Glutamatergic neuron (in vitro differentiated cells): Measurements from ENCODE around the gene ADGRG6. TPM values are rescaled to one million over a fixed set of nuclear protein-coding genes. Genes with fewer than 3 reads are reported as not detected.

Source experiments
- DNase-seq: peaks from one replicate; pipeline ENCODE4 v3.0.0; 2022
- H3K27ac Mint-ChIP-seq: one replicate; pipeline ENCODE4 v1.8.0; 2020; ENCODE audit warnings: mild to moderate bottlenecking, mixed read lengths, inconsistent platforms; ENCODE audit not compliant: unreplicated experiment
- H3K27me3 Mint-ChIP-seq: one replicate; pipeline ENCODE4 v1.8.0; 2020; ENCODE audit warnings: mild to moderate bottlenecking, moderate library complexity, mixed read lengths, inconsistent platforms; ENCODE audit not compliant: unreplicated experiment
- H3K36me3 Mint-ChIP-seq: one replicate; pipeline ENCODE4 v1.8.0; 2020; ENCODE audit warnings: mild to moderate bottlenecking, mixed read lengths, inconsistent platforms; ENCODE audit not compliant: unreplicated experiment
- H3K4me1 Mint-ChIP-seq: one replicate; pipeline ENCODE4 v1.8.0; 2020; ENCODE audit warnings: mild to moderate bottlenecking, low read depth, mixed read lengths, inconsistent platforms; ENCODE audit not compliant: unreplicated experiment
- H3K4me3 Mint-ChIP-seq: one replicate; pipeline ENCODE4 v1.8.0; 2020; ENCODE audit warnings: mild to moderate bottlenecking, mixed read lengths, inconsistent platforms; ENCODE audit not compliant: unreplicated experiment
- H3K9me3 Mint-ChIP-seq: one replicate; pipeline ENCODE4 v1.8.0; 2020; ENCODE audit warnings: mild to moderate bottlenecking, moderate library complexity, mixed read lengths, inconsistent platforms; ENCODE audit not compliant: unreplicated experiment
- total RNA-seq: library from RNA; stranded (reverse); fragmentation: NEBNext Ultra II Directional; extraction: Animal tissue kit (Norgen Biotek cat#: 25700); gene quantifications from one replicate; pipeline ENCODE4 v1.2.1, GENCODE V29; 2021; ENCODE audit not compliant: unreplicated experiment
- TF ChIP-seq, protein P1 (sequence below): fragments of 200-600 bp; sonication (generic); IDR thresholded peaks from one replicate; pipeline ENCODE4 v1.5.0; 2021; ENCODE audit not compliant: partially characterized antibody, unreplicated experiment

The ADGRG6 gene
- total RNA-seq, 1 donor from 2014 or later: not detected

- no peaks in the 10 kb centered on the region for H3K4me1 Mint-ChIP-seq
- no peak overlapping the region for H3K4me3 Mint-ChIP-seq
- no peak for DNase-seq
- H3K9me3 Mint-ChIP-seq: no peaks in the 10 kb centered on the region
- H3K27ac Mint-ChIP-seq: no peak overlapping the region
- no peaks in the 10 kb centered on the region for H3K36me3 Mint-ChIP-seq
- TF ChIP-seq, protein P1, sequence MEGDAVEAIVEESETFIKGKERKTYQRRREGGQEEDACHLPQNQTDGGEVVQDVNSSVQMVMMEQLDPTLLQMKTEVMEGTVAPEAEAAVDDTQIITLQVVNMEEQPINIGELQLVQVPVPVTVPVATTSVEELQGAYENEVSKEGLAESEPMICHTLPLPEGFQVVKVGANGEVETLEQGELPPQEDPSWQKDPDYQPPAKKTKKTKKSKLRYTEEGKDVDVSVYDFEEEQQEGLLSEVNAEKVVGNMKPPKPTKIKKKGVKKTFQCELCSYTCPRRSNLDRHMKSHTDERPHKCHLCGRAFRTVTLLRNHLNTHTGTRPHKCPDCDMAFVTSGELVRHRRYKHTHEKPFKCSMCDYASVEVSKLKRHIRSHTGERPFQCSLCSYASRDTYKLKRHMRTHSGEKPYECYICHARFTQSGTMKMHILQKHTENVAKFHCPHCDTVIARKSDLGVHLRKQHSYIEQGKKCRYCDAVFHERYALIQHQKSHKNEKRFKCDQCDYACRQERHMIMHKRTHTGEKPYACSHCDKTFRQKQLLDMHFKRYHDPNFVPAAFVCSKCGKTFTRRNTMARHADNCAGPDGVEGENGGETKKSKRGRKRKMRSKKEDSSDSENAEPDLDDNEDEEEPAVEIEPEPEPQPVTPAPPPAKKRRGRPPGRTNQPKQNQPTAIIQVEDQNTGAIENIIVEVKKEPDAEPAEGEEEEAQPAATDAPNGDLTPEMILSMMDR: no peak
- H3K27me3 Mint-ChIP-seq: peaks cover 2% of the 10 kb centered on the region
Observed at GRCh38 chr6:142289687-142290086, 12.1 kb upstream of the ADGRG6 start.

- H3K36me3 Mint-ChIP-seq: no peaks in the 10 kb centered on the region
- no peak for DNase-seq
- no peaks in the 10 kb centered on the region for H3K9me3 Mint-ChIP-seq
- no peaks in the 10 kb centered on the region for H3K4me1 Mint-ChIP-seq
- H3K4me3 Mint-ChIP-seq: no peak overlapping the region
- peaks cover 4% of the 10 kb centered on the region for H3K27me3 Mint-ChIP-seq
- H3K27ac Mint-ChIP-seq: no peak overlapping the region
- TF ChIP-seq, protein P1: no peak
Observed at GRCh38 chr6:142290851-142291250, 11.0 kb upstream of the ADGRG6 start.

DNA sequence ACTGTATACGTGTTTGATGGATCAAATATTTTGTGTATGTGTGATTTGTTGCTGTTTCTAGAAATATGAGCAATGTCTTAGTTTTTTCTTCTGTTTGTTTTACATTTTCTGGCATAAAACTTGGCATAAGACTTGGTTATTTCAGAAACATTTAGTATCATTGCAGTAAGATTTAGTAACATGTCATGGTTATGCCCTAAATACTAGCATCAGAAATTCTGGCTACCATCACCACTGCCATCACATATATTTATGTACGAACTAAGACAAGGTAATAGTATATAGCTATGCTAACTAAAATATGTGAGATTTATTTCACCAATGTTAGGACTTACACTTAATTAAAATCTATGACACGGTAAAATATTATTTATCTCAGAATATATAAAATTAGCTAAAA, 10.3 kb upstream of the ADGRG6 start:
- peaks cover 4% of the 10 kb centered on the region for H3K27me3 Mint-ChIP-seq
- DNase-seq: no peak
- H3K9me3 Mint-ChIP-seq: no peaks in the 10 kb centered on the region
- H3K4me3 Mint-ChIP-seq: no peak overlapping the region
- H3K4me1 Mint-ChIP-seq: no peaks in the 10 kb centered on the region
- no peaks in the 10 kb centered on the region for H3K36me3 Mint-ChIP-seq
- H3K27ac Mint-ChIP-seq: no peak overlapping the region
- TF ChIP-seq, protein P1: no peak

DNA sequence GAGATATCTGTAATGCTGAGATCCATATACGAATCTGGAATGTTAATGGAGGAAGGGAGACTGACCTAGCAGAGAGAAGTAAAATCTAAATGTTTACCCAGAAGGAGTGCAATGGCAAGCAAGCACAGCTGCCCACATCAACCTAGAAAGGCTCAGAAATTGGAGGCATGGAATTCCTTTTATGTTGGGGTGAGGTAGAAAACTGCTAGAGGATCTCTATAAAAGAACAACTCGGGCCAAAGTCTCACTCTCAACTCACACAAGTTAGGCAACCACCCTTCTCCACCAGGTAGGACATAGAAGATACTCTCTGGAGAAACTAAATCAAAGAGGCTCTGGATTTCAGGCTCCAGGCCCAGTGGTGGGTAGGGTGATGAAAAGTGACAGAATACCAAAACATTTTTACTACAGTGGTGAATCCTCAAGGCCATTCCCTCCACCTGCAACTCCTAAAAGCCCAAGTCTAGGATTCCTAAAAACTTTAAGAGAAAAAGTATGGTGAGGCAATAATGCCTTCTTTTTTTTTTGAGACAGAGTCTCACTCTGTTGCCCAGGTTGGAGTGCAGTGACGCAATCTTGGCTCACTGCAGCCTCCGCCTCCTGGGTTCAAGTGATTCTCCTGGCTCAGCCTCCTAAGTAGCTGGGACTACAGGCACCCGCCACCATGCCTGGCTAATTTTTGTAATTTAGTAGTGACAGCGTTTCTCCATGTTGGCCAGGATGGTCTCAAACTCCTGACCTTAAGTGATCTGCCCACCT, 9.5 kb upstream of the ADGRG6 start:
- H3K9me3 Mint-ChIP-seq: no peaks in the 10 kb centered on the region
- no peaks in the 10 kb centered on the region for H3K36me3 Mint-ChIP-seq
- H3K27ac Mint-ChIP-seq: no peak overlapping the region
- no peak overlapping the region for H3K4me3 Mint-ChIP-seq
- no peaks in the 10 kb centered on the region for H3K4me1 Mint-ChIP-seq
- no peak for DNase-seq
- TF ChIP-seq, protein P1: no peak
- peaks cover 2% of the 10 kb centered on the region for H3K27me3 Mint-ChIP-seq

- Mint-ChIP-seq H3K27ac (no peak overlapping the region), H3K36me3 (no peaks in the 10 kb centered on the region), H3K9me3 (no peaks in the 10 kb centered on the region), H3K4me3 (no peak overlapping the region), H3K27me3 (peaks cover 2% of the 10 kb centered on the region), H3K4me1 (no peaks in the 10 kb centered on the region)
- TF ChIP-seq, protein P1: no peak
- no peak for DNase-seq
Observed at GRCh38 chr6:142293121-142293520, 8.7 kb upstream of the ADGRG6 start.
